ENCODE results near the gene NUDT5.
A peak's percentile ranks its signal among the peaks of the same experiment; 100 is the strongest.

Gene NUDT5

DNA sequence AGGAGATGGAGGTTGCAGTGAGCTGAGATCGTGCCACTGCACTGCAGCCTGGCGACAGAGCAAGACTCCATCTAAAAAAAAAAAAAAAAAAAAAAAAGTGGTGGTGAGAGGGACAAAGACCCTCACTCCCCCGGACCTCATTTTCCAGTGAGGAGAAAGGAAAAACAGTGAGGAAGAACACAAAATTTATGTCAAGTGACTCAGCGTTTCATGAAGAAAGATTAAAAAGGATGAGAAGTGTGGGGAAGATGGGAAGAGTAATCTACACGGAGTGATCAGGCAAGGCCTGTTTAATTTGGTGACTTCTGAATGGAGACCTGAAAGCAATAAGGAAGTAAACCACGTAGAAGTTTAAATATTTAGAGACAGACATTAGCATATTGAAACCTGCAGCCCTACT, 7.0 kb downstream of the NUDT5 start:
- no peak overlapping the region for H3K27ac ChIP-seq (ENCODE audit: poor library complexity, severe bottlenecking)
- TF ChIP-seq, protein P1, sequence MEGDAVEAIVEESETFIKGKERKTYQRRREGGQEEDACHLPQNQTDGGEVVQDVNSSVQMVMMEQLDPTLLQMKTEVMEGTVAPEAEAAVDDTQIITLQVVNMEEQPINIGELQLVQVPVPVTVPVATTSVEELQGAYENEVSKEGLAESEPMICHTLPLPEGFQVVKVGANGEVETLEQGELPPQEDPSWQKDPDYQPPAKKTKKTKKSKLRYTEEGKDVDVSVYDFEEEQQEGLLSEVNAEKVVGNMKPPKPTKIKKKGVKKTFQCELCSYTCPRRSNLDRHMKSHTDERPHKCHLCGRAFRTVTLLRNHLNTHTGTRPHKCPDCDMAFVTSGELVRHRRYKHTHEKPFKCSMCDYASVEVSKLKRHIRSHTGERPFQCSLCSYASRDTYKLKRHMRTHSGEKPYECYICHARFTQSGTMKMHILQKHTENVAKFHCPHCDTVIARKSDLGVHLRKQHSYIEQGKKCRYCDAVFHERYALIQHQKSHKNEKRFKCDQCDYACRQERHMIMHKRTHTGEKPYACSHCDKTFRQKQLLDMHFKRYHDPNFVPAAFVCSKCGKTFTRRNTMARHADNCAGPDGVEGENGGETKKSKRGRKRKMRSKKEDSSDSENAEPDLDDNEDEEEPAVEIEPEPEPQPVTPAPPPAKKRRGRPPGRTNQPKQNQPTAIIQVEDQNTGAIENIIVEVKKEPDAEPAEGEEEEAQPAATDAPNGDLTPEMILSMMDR (IDR thresholded peaks at IDR 0.05; ENCODE audit: poor library complexity, severe bottlenecking), result no peak
- H3K4me1 ChIP-seq (ENCODE audit: insufficient read depth, poor library complexity, severe bottlenecking), result peaks cover 6% of the 10 kb centered on the region
- no peaks in the 10 kb centered on the region for H3K27me3 ChIP-seq (ENCODE audit: insufficient read depth, poor library complexity, severe bottlenecking)
- ATAC-seq (ENCODE audit: low read depth) (no peak), DNase-seq (ENCODE audit: low spot score) (no peak)
- H3K9me3 ChIP-seq (ENCODE audit: severe bottlenecking), result no peaks in the 10 kb centered on the region
- no peak overlapping the region for H3K4me3 ChIP-seq (ENCODE audit: severe bottlenecking)
- H3K36me3 ChIP-seq (ENCODE audit: low read depth), result peaks cover 59% of the 10 kb centered on the region

DNA sequence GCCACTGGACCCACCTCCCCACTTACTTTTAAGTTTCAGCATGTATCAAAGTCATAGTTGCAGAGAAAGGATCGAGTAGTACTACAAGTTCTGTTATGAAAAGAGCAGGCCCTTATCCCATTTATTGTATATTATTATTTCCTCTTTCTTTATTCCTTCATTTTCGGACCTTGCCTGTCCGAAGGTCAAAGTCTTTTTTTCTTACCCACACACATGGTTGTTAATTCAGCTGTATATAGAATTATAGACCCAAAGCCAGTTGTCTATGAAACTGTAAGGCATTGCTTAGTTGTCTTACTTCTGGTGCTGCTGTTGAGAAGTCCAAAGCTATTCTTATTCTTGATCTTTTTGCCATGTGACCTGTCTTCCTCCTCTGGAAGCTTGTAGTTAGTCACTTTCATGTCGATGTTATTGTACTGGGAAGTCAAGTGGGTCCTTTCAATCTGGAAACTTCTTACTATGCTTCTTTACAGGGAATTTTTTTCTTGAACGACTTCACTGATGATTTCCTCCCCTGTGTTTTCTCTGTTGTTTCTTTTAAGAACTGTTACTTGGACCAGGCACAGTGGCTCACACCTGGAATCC, 8.3 kb downstream of the NUDT5 start:
- no peak for DNase-seq (ENCODE audit: low spot score)
- no peak overlapping the region for H3K4me3 ChIP-seq (ENCODE audit: severe bottlenecking)

DNA sequence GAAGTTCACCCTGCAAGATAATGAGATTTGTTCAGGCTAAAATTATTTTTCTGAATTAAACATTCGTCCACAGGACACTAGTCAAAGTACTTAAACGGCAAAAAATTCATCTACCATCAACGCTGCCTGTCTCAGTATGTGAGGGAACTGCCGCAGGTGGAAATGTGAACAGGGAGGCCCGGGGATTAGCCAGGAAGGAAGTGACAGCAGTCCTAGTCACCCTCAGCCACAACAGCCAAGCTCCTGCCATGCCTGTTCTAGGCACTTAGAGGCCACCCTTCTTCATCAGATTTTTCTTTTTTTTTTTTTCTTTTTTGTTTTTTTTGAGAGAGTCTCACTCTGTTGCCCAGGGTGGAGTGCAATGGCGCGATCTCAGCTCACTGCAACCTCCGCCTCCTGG, 9.4 kb downstream of the NUDT5 start:
- Histone ChIP-seq H3K4me1 (ENCODE audit: insufficient read depth, poor library complexity, severe bottlenecking) (no peaks in the 10 kb centered on the region), H3K4me3 (ENCODE audit: severe bottlenecking) (no peak overlapping the region), H3K9me3 (ENCODE audit: severe bottlenecking) (no peaks in the 10 kb centered on the region), H3K27ac (ENCODE audit: poor library complexity, severe bottlenecking) (no peak overlapping the region), H3K36me3 (ENCODE audit: low read depth) (peaks cover 58% of the 10 kb centered on the region), H3K27me3 (ENCODE audit: insufficient read depth, poor library complexity, severe bottlenecking) (no peaks in the 10 kb centered on the region)
- TF ChIP-seq, protein P1 (IDR thresholded peaks at IDR 0.05; ENCODE audit: poor library complexity, severe bottlenecking), result no peak
- ATAC-seq (ENCODE audit: low read depth) (no peak; the same call in 2 of the 3 replicates), DNase-seq (ENCODE audit: low spot score) (no peak)

More for the DNA sequence above, 8.3 kb downstream of the NUDT5 start:
- Histone ChIP-seq H3K4me1 (ENCODE audit: insufficient read depth, poor library complexity, severe bottlenecking) (no peaks in the 10 kb centered on the region), H3K27me3 (ENCODE audit: insufficient read depth, poor library complexity, severe bottlenecking) (no peaks in the 10 kb centered on the region), H3K9me3 (ENCODE audit: severe bottlenecking) (no peaks in the 10 kb centered on the region), H3K27ac (ENCODE audit: poor library complexity, severe bottlenecking) (no peak overlapping the region), H3K36me3 (ENCODE audit: low read depth) (peaks cover 64% of the 10 kb centered on the region)
- ATAC-seq (ENCODE audit: low read depth), result no peak
- TF ChIP-seq, protein P1 (IDR thresholded peaks at IDR 0.05; ENCODE audit: poor library complexity, severe bottlenecking), result no peak

DNA sequence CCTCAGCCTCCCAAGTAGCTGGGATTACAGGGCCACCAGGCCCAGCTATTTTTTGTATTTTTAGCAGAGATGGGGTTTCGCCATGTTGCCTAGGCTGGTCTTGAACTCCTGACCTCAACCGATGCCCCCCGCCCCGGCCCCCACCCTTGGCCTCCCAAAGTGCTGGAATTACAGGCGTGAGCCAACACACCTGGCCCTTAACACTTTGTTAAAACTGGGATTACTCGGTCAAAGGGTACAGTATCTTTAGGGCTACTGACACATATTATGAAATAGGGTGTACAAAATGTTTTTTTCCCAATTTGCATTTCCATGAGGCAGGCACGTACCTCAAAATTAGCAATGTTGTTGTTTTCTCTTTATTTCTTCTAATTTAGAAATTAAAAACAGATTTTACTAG, 11.5 kb downstream of the NUDT5 start:
- DNase-seq (ENCODE audit: low spot score) (no peak), ATAC-seq (ENCODE audit: low read depth) (no peak)
- Histone ChIP-seq H3K4me3 (ENCODE audit: severe bottlenecking) (no peak overlapping the region), H3K27me3 (ENCODE audit: insufficient read depth, poor library complexity, severe bottlenecking) (no peaks in the 10 kb centered on the region), H3K27ac (ENCODE audit: poor library complexity, severe bottlenecking) (no peak overlapping the region), H3K36me3 (ENCODE audit: low read depth) (peaks cover 76% of the 10 kb centered on the region), H3K9me3 (ENCODE audit: severe bottlenecking) (no peaks in the 10 kb centered on the region), H3K4me1 (ENCODE audit: insufficient read depth, poor library complexity, severe bottlenecking) (no peaks in the 10 kb centered on the region)
- TF ChIP-seq, protein P1 (IDR thresholded peaks at IDR 0.05; ENCODE audit: poor library complexity, severe bottlenecking), result no peak

DNA sequence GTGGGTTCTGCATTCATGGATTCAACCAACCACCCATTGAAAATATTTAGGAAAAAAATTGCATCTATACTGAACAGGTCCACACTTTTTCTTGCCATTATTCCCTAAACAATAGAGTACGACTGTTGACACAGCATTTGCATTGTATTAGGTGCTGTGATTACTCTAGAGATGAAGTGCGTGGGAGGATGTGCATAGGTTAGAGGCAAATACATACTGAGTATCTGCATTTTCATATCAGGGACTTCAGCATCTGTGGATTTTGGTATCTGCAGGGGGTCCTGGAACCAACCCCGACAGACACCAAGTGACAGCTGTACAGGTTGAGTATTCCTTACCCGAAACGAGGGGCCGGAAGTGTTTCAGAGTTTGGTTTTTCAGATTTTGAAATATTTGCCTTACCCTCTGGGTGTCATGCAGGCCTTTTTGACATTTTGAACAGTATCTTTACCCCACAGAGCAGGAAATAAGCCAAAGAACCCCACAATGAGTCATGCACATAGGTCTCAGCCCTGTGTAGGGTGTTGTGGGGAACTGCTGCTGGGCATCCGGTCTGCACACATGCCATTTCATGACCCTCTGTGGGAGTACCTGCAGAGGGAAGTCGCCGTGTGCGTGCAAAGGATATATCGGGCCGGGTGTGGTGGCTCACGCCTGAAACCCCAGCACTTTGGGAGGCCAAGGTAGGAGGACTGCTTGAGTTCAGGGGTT, 14.5 kb downstream of the NUDT5 start:
- Histone ChIP-seq H3K9me3 (ENCODE audit: severe bottlenecking) (no peaks in the 10 kb centered on the region), H3K27ac (ENCODE audit: poor library complexity, severe bottlenecking) (no peak overlapping the region), H3K4me1 (ENCODE audit: insufficient read depth, poor library complexity, severe bottlenecking) (no peaks in the 10 kb centered on the region), H3K4me3 (ENCODE audit: severe bottlenecking) (no peak overlapping the region), H3K27me3 (ENCODE audit: insufficient read depth, poor library complexity, severe bottlenecking) (no peaks in the 10 kb centered on the region), H3K36me3 (ENCODE audit: low read depth) (peaks cover 88% of the 10 kb centered on the region)
- DNase-seq (ENCODE audit: low spot score) (no peak), ATAC-seq (ENCODE audit: low read depth) (0 out of 3 replicates have a peak, but pooled peaks have one; percentile 44)
- TF ChIP-seq, protein P1 (IDR thresholded peaks at IDR 0.05; ENCODE audit: poor library complexity, severe bottlenecking), result no peak
